HG02938 (cell line): ENCODE measurements around the gene TOR1B.

Experiments used
- ATAC-seq: cut with Tn5 transposase; IDR thresholded peaks from one replicate; pipeline ENCODE4 v1.9.1; 2021; ENCODE audit warnings: mild to moderate bottlenecking, moderate library complexity; ENCODE audit not compliant: unreplicated experiment

Gene TOR1B

GRCh38 chr9:129839324-129840023 is 36.5 kb downstream of the TOR1B start:
- ATAC-seq, result no peak

- ATAC-seq, result no peak
These were observed 37.0 kb downstream of the TOR1B start for GRCh38 chr9:129840034-129840433.

- ATAC-seq, result no peak
These were observed 38.1 kb downstream of the TOR1B start for GRCh38 chr9:129841071-129841470.

DNA sequence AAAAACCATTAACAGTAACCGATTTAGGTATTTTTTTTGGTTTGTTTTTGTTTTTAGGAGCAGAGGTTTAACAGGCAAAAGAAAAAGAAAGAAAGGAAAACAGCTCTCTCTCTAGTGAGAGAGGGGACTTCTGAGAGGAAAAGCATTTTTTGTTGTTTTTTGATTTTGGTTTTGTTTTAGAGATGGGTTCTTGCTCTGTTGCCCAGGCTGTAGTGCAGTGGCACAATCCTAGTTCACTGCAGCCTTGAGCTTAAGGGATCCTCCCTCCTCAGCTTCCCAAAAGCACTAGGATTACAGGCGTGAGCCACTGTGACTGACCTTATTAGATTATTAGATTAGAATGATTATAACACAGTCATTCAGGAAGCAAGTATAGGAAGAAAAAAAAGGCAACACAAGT is 42.4 kb downstream of the TOR1B start:
- no peak for ATAC-seq

DNA sequence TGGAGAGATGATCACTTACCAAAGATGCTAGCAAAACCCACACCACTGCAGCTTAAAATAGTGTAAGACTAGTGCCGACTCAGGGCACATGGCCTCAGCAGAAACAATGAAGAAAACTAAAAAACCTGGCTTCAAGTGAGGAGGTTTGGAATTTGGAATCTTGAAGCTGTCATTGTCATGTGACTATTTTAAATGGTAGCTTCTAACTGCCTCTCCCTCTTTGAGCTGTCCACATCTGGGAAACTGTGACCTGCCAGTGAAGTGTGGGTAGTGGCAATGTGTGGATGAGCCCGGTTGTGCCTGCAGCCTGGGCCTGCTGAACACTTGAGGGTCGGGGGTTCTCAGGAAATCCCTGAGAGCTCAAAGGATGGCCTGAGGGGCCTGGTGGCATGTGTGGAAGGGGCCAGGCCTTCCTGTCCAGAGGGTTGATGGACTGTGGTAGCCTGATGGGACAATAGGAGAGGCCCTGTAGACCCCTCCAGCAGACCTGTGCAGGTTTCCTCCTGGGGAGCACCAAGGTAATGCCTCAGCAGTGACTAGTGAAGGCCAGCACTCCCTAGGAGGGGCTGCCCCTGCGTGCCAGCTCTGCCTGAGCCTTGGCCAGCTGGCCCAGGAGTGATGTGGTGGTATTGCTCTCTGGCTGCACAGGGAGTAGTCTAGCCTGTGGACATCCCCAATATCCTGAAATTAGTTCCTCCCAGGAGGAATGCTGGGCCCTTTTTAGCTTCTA is 45.9 kb downstream of the TOR1B start:
- no peak for ATAC-seq

GRCh38 chr9:129849901-129850300 is 46.9 kb downstream of the TOR1B start:
- no peak for ATAC-seq

- no peak for ATAC-seq
These were observed 48.0 kb downstream of the TOR1B start for GRCh38 chr9:129850821-129851550.

GRCh38 chr9:129851821-129852220 is 48.8 kb downstream of the TOR1B start:
- no peak for ATAC-seq

DNA sequence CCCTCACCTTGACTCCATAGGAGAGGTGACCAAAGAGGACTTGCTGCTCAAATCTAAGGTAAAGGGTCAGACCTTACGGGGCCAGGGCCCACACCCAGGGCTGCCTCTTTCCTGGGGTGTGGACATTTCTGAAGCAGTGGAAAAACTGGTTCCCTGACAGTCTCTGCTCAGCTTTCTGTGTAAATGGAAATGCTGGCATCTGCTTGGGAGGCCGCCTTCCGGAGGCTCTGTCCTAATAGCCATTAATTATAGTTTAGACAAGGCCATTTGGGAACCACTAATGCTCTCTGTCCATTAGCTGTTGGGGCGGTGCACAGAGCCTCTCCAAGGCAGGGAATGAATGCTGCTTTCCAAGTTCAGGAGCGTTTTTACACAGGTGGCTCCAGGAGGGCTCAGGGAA is 49.6 kb downstream of the TOR1B start:
- no peak for ATAC-seq

GRCh38 chr9:129853614-129854013 is 50.6 kb downstream of the TOR1B start:
- no peak for ATAC-seq

DNA sequence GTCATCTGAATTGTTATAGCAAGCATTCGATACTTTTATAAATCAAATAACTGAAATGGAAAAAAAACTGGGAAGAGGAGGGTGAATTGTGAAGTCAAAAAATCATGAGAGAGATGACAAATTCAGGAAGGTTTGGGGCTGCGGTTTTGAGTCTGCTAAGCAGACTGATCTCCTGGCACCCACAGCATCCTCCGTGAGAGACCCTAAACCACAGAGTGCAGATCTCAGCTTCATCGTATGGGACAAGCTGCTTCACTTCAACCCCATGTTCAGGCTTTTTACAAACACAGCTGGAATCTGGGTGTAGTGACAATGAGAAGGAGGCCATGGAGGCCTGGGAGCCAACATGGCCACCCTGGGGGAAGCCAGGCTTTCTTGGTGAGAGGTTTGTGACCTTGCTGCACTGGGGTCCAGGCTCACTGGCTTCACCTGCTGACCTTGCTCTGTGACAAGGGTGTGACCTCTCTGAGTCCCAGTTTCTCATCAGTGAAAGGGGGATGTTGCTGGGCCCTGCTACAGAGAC is 51.7 kb downstream of the TOR1B start:
- no peak for ATAC-seq

GRCh38 chr9:129857207-129857606 is 54.2 kb downstream of the TOR1B start:
- no peak for ATAC-seq

GRCh38 chr9:129858167-129858962 is 55.4 kb downstream of the TOR1B start:
- ATAC-seq, result no peak
